HG03442 (cell line): ENCODE results near the gene CD74.
"Not testable (repeated sequence)": the region's sequence is repeated elsewhere in the genome, so short reads cannot be mapped to it uniquely, and the experiment has no call there.

ENCODE experiments used
- ATAC-seq: cut with Tn5 transposase; IDR thresholded peaks from one replicate; pipeline ENCODE4 v1.9.1; 2021; ENCODE audit warnings: mild to moderate bottlenecking, moderate library complexity; ENCODE audit not compliant: unreplicated experiment

The CD74 gene

DNA sequence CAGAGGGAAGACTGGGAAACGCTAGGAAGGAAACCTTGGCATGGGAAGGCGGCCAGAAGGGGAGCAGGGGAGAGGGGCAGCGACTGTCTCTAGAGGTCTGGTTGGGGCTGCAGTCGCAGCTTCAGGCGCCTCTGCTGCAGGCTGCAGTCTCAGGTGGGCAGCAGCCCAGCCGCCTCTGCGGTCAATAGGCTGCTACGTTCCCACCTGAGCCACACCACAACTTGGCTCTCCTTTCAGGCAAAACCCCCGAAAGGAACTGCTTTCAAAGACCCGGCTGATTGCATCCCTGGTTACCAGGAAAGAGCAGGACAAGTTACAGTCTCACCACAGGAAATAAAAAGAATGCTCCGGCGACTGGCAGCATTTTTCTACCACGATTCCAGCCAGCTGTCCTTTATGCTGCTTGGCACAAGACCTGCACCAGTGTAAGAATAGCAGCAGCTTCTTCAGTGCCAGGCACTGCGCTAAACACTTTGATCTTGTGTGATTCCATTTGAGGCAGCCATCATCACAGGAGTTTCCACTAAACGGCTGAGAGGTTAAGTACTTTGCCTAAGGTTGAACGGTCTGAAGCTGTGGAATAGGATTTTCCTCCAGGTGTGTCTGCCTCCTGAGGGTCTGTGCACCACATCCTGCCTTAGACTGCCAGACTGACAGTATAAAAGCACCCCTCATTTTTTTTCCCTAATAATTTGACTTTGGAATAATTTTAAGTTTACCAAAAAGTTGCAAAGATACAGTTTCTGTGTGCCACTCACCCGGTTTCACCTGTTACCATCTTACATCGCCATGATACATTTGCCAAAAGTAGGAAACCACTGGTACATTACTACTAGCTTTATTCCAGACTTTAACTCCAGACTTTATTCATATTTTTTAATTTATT, 29.3 kb upstream of the CD74 start:
- no peak for ATAC-seq

DNA sequence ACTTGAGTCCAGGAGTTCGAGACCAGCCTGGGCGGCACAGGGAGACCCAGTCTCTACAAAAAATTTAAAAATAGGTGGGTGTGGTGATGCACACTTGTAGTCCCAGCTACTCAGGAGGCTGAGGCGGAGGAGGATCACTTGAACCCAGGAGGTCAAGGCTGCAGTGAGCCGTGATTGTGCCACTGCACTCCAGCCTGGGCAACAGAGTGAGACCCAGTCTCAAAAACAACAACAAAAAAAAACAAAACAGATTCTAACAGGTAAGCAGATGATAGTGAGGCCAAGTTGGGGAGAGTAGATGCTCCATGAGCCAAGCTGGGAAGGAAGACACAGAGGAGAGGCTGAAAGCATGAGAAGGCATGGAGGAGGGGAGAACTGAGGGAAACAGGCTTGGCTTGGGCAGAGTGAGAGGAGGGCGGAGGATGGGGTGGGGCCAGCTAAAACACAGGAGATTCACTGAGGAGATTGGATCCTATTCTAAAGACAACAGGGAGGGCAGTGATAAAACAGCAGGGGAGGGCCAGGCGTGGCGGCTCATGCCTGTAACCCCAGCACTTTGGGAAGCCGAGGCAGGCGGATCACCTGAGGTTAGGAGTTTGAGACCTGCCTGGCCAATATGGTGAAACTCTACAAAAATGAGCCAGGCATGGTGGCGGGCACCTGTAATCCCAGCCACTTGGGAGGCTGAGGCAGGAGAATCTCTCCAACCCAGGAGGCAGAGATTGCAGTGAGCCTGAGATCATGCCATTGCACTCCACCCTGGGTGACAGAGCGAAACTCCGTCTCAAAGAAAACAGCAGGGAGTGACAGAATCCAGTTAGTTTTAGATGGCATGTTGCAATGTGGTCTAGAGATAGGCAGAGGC, 28.5 kb upstream of the CD74 start:
- ATAC-seq = no peak

DNA sequence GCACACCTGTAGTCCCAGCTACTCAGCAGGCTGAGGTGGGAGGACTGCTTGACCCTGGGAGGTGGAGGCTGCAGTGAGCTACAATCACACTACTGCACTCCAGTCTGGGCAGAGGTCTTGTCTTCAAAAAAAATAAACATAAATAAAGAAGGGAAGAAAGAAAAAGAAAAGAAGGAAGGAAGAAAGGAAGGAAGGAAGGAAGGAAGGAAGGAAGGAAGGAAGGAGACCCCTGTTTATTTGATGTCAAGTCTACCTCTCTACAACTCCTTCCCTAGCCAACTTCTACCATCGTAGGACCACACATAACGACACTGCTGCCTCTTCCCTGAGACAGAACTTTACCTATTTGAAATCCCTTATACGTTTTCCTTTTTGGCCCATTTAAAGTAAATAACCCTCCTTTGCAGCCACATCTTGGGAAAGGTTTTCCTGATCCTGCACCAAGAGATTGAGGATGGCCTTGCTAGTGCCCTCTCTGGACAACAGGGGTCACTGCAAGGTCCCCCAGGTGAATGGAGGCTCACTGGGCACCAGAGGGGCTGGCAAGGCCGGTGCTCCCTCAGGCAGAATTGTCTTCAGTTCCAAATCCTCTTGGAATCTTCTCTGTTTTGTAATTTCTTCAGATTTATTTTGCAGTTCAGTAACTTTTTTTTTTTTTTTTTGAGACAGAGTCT, 26.3 kb upstream of the CD74 start:
- no peak for ATAC-seq

DNA sequence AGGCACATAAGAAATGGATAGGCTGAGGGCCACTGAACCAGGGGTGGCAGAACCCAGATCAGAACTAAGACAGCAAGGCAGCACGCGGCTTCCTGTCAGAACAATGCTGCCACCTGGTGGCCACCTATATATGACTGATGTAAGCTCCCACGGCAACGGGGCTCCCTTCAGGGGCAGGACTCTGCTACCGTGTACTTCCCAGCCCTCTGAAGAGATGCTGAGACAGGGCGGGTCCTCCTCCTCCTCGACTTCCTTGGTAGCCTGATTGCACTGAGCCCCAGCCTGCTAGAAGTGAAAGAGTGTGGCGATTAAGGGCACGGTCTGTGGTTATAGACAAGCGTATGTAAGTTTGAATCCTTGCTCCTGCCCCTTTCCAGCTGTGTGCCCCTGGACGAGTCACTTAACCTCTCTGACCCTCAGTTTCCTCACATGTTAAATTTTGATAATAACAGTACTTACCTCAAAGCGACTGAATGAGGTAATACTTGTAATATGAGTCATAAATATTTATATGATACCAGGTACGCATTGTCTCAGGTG, 23.5 kb upstream of the CD74 start:
- peak; percentile 92 for ATAC-seq

DNA sequence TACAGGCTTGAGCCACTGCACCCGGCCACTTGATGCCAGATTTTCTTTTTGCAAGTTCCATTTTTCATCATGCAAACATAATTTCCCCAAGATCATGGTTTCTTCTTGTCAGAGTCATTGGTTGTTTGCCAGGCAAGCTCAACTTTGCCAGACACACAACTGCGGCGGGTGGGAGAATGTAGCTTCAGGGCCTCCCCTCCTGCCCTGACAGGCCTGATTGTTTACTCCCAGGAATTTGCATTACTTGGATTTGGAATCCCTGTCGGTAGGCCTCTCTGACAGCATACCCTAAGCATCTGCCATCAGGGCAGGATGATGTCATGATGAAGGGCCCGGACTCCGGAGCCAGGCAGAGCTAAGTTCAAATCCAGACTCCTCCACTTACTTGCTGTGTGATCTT, 21.8 kb upstream of the CD74 start:
- ATAC-seq = no peak

DNA sequence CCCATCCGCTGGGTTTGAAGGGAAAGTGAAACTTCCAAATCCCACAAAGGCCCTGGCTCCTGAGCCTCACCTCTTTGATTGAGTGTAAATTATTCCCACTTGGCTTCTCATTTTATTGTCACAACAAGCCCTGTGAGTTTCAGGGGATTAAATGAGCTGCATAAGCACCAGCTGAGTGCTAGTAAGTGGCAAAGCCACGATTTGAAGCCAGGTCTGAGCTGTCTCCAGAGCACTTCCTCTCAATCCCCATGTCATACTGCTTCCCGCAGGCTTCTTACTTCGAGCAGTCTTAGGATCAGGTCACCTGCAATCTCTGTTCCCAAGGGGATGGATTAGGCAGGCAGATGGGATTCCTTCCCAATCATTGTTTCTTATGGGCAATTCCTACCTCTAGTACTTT, 18.9 kb upstream of the CD74 start:
- no peak for ATAC-seq

DNA sequence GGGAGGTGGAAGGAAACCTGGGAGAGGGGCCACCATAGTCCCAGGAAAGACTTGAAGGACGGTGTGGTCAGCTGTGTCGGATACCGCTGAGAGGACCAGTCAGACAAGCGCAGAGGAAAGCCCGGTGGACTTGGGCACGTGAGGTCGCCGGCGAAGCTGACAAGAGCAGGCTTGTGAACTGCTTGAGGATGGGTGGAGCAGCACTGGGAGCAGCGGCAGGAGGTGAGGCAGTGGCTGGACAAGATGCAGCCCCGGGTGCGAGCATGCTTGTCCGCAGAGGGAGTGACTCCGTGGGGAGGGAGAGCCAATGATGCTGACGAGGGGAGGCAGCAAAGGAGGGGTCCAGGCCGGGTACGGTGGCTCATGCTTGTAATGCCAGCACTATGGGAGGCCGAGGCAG, 18.3 kb upstream of the CD74 start:
- ATAC-seq = no peak

DNA sequence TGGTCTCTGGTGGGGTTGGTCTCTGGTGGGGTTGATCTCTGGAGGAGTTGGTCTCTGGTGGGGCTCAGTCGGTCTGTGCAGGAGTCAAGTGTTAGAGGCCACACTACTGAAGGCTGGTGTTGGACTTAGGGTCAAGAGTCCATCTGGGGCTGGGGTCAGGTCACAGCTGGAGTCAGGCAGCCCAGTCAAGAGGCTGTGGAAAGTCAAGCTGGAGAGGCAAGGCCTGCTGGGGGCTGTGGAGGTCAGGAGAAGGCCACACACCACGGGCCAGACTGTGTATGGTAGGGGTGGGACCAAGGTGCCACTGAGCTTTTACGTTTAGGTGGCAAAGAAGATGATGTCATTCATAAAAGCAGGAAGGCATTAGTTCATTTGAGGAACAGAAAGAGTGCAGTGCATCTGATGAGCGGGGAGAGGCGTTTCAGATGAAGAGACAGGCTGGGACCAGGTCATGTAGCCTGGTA, 16.7 kb upstream of the CD74 start:
- peak; percentile 74 for ATAC-seq

DNA sequence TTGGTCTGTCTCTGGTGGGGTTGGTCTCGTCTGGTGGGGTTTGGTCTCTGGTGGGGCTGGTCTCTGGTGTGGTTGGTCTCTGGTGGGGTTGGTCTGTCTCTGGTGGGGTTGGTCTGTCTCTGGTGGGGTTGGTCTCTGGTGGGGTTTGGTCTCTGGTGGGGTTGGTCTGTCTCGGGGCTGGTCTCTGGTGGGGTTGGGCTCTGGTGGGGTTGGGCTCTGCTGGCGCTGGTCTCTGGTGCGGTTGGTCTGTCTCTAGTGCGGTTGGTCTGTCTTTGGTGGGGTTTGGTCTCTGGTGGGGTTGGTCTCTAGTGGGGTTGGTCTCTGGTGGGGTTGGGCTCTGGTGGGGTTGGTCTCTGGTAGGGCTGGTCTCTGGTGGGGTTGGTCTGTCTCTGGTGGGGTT, 16.3 kb upstream of the CD74 start:
- no peak for ATAC-seq

DNA sequence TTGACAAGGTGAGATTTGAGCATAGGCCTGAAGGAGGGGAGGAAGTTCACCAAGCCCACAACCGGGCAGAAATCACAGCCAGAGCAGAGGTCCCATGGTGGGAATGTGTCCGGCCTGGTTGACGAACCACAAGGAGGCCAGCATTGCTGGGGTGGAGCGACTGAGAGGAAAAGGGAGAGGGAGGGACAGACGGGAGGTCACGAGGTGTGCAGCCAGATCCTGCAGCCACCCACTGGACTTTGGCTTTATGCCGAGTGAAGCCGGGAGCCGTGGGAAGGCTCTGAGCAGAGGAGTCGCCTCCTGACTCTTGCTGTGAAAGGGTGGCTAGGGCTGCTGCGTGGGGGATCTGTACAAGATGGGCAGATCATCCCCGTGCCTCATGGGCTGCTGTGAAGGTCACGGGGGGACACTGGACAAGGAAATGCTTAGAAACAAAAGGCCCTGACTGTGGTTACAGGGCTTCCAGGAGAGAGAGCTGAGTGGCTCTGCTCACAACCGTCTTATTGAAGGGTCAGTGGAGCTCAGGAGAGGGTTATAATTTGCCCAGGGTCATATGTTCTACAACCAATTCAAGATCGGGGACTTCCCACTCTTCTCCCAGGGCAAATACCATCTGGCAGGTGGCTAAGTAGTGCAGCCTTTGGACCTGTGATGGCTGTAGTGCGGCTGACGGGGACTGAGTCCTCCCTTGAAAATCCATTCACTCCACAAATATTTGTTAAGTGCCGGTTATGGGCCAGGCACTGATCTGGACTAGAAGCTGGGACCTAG, 15.6 kb upstream of the CD74 start:
- no peak for ATAC-seq

DNA sequence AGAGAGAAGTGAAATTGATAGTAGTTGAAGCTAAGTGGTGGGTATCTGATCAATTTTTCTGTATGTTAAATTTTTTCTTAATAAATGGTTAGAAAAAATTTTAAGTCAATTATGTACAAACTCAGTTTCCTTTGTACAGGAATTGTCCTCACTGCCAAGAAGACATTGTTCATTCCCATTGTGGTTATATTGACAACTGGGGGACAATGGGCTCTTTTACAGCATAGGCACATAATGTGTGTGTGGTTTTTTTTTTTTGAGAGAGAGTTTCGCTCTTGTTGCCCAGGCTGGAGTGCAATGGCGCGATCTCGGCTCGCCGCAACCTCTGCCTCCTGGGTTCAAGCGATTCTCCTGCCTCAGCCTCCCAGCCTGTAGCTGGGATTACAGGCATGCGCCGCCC, 13.5 kb upstream of the CD74 start:
- not testable (repeated sequence) for ATAC-seq

DNA sequence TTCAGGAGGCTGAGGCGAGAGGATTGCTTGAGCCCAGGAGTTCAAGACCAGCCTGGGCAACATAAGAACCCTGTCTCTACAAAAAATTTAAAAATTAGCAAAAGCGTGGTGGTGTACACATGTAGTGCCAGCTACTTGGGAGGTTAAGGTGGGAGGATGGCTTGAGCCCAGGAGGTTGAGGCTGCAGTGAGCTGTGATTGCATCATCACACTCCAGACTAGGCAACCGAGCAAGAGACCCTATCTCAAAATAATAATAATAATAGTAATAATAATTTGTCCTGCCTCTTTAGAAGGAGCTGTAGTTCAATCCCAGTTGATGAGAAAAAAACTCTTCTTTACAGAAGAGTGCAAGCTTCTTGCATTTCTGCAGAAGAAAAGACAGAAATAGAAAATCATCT, 10.0 kb upstream of the CD74 start:
- no peak for ATAC-seq

DNA sequence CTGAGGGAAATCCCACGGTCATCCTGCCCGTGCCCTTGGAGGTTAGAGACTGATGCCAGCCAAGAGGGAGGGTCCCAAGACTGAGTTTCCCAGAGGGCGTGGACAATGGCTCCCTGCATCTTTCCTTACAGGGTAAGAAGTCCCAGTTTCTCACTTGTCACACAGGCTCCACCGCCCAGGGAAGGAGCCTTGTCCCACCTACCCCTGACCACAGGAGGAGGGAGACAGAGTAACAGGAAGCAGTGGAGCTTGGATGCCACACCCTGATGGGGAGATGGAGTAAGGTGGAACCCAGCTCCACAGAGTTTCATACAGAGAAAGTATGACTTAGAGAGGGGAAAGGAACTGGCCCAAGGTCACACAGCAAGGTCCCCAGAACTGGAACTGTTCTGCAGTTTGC, 9.4 kb upstream of the CD74 start:
- ATAC-seq = no peak

DNA sequence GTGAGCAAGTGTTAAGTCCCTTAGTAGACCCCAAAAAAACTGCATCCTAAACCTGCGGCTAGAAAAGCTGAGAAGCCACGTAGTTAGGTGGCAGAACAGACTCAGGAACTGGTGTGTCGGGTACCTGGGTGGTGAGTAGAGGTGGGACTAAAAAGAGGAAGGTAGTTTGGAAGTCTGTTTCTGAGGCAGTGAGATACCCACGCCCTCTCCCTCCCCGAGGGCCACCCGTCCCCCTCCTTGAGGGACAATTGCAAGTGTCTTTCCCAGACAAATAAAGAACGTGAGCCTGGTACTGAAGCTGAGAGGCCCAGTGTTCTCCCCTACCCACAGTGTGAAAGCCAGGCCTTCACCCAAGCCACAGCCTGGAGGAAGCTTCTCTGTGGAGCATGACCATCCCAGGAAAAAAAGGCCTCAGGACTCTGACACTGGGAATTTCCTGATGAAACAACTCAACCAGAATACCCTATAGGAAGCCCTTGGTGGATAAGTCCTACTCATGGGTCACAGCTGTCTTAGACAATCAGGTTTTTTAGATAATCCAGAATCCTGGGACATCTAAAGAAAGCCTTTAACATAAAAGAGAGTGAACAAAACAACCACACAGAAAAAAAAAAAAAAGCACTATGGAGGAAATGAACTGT, 7.0 kb upstream of the CD74 start:
- ATAC-seq = no peak

DNA sequence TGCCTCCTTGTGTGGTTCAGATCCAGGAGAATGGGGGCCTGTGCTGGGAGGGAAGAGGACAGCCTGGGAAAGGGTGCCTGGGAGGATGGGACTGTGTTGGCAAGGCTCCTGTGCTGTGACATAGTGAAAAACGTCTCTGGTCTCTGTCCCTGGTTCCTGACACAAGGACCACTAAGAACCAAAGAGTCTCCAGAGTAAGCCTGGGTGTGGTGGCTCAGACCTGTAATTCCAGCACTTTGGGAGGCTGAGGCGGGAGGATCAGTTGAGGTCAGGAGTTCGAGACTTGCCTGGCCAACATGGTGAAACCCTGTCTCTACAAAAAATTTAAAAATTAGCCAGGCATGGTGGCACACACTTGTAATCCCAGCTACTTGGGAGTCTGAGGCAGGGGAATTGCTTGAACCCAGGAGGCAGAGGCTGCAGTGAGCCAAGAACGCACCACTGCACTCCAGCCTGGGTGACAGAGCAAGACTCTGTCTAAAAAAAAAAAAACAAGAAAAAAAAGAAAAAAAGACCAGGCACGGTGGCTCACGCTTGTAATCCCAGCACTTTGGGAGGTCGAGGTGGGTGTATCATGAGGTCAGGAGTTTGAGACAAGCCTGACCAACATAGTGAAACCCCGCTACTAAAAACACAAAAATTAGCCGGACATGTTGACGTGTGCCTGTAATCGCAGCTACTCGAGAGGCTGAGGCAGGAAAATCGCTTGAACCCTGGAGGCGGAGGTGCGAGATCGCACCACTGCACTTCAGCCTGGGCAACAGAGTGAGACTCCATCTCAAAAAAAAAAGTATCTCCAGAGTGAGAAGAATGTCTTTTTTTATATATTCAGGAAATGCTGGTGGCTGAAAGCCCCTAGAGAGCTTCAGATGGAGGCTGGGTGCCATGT, 1.4 kb upstream of the CD74 start:
- not testable (repeated sequence) for ATAC-seq

DNA sequence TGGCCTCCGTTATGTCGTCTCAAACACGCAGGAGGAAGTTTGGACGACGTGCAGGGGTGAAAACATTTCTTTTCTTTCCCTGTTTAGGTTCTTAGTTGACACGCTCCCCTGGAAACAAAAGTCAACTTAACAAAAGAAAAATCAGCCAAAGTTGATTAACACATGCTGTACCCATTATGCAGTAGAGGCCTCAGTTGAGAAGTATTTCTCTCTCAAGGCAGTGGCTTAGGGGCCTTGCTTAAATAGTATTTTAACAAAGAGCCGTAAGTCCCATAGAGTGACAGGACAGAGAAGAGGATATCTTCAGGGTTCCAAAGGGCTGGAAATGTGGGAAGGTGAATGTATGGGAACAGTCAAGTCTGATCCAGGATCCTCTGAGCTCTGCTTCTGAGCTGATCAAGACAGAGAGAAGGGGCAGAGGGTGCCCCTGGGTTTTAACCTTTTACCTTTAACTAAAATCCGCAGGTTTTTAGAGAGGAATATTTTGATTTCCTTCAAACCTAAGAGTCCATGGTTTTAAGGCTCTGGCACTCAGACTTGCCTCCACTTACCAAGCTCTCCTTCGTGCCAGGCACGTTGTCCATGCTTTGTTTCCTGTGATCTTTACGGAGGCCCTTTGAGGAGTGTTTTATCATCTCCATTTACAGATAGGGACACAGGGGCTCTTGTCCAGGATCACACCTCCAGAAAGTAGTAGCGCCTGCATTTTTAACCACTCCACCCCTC, 629 bp upstream of the CD74 start:
- ATAC-seq = no peak

DNA sequence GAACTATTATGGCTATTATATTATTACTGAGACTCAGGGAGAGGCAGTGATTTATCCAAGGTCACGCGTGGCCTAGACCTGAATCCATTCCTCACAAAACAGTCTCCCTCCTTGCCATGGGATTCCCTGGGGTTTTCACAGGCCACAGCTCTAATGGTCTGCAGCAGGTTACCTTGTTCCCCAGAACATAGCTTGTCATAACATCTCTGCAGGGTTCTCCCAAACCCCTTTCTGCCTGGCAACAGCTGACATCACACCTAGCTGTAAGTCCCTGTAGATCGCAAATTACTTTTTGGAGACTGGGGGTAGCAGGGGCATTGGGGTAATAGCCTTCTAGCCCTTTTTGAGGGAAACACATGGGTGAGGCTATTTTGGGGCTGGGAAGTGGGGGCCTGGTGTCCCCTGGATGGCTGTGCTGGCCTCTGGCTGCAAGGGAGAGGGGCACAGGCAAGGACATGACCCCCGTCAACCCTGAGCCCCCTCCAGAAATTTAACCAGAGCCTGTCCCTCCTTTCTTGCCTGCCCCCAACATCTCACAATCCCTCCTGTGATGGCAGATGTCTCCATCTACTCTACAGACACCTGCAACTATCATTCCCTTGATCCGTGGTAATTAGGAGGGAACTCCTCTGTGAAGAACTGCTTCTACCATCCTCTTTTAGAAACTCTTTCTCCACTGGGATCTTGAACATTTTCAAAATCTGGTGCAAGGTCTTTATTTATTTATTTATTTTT, 1.3 kb downstream of the CD74 start:
- ATAC-seq = no peak
